OCI-LY7 (cell line): ENCODE data around the gene LRRC23. TPM values are rescaled to one million over a fixed set of nuclear protein-coding genes. Genes with fewer than 3 reads are reported as not detected.

Experiments
- BruUV-seq: library from RNA; stranded (reverse); fragments of 400-500 nt; replicated peaks from 2 replicates; lab custom pipeline; 2021; lab: Mats Ljungman, UMichigan
- CTCF ChIA-PET: fragments of 300-600 bp; sonication (Branson Sonifier 250); formaldehyde crosslinking; loops from one replicate; lab custom pipeline; 2022; ENCODE audit warnings: antibody characterized with exemption; ENCODE audit not compliant: unreplicated experiment; lab: Charles Lee
- POLR2A ChIA-PET: fragments of 300-600 bp; sonication (Branson Sonifier 250); formaldehyde crosslinking; loops from one replicate; lab custom pipeline; 2022; ENCODE audit warnings: antibody characterized with exemption; lab: Charles Lee
- DNase-seq: peaks from one replicate; pipeline ENCODE4 v3.0.0-alpha.2; 2015; ENCODE audit warnings: low spot score
- H2AFZ ChIP-seq: fragments of 200-600 bp; sonication (generic), shearing (Covaris generic); 2 replicates; pipeline ENCODE4 v1.6.1; 2014; ENCODE audit warnings: mild to moderate bottlenecking, antibody characterized with exemption, low read length, moderate library complexity
- H3K27ac ChIP-seq: fragments of 200-600 bp; sonication (generic); 2 replicates; pipeline ENCODE4 v1.5.1; 2014; ENCODE audit warnings: mixed run types, low read depth, mild to moderate bottlenecking, moderate library complexity, low read length, inconsistent platforms; ENCODE audit not compliant: poor library complexity, severe bottlenecking
- H3K36me3 ChIP-seq: fragments of 200-600 bp; sonication (generic); 2 replicates; pipeline ENCODE4 v1.6.1; 2014; ENCODE audit warnings: mild to moderate bottlenecking, antibody characterized with exemption, low read length, moderate library complexity, mixed read lengths; ENCODE audit not compliant: insufficient read depth
- H3K4me1 ChIP-seq: fragments of 200-600 bp; sonication (generic); 2 replicates; pipeline ENCODE4 v1.5.1; 2014; ENCODE audit warnings: mild to moderate bottlenecking, low read length; ENCODE audit not compliant: insufficient read depth, poor library complexity, severe bottlenecking
- H3K4me2 ChIP-seq: fragments of 200-600 bp; sonication (generic); 2 replicates; pipeline ENCODE4 v1.6.1; 2014; ENCODE audit warnings: mild to moderate bottlenecking, low read length
- H3K4me3 ChIP-seq: fragments of 200-600 bp; sonication (generic); 2 replicates; pipeline ENCODE4 v1.5.1; 2014; ENCODE audit warnings: mild to moderate bottlenecking, low read depth, low read length; ENCODE audit not compliant: poor library complexity, severe bottlenecking
- H3K79me2 ChIP-seq: fragments of 200-600 bp; sonication (generic); 2 replicates; pipeline ENCODE4 v1.6.1; 2016; ENCODE audit warnings: low read depth, mild to moderate bottlenecking, low read length, moderate library complexity, mixed read lengths; ENCODE audit not compliant: insufficient read depth
- H3K9me2 ChIP-seq: fragments of 200-600 bp; sonication (generic); 2 replicates; pipeline ENCODE4 v1.6.1; 2016; ENCODE audit warnings: mild to moderate bottlenecking, low read length, mixed read lengths; ENCODE audit not compliant: insufficient read depth
- H3K9me3 ChIP-seq: fragments of 200-600 bp; sonication (generic); 2 replicates; pipeline ENCODE4 v1.6.1; 2014; ENCODE audit warnings: mild to moderate bottlenecking, mixed run types, low read length, mixed read lengths
- H4K20me1 ChIP-seq: fragments of 200-600 bp; sonication (generic); 2 replicates; pipeline ENCODE4 v1.6.1; 2014; ENCODE audit warnings: mild to moderate bottlenecking, antibody characterized with exemption, low read length, moderate library complexity, mixed read lengths; ENCODE audit not compliant: insufficient read depth
- EZH2phosphoT487 ChIP-seq: fragments of 200-600 bp; sonication (generic); IDR thresholded peaks from 2 replicates; pipeline ENCODE4 v1.6.1; 2018; ENCODE audit warnings: low read depth, borderline replicate concordance, mild to moderate bottlenecking, mixed run types, antibody characterized with exemption, low read length, moderate library complexity, mixed read lengths
- intact Hi-C: fragments of 100-400 bp; cut with micrococcal nuclease; formaldehyde crosslinking; loops from one replicate; pipeline ENCODE4 v1.10.0; 2022; ENCODE audit not compliant: unreplicated experiment
- total RNA-seq, 2 experiments: library from RNA; depleted of rRNA in 1 of 2; stranded (reverse); fragments of >200 nt in 1 of 2; shearing (Covaris generic) in 1 of 2; gene quantifications; 2 replicates each; pipeline ENCODE4 v1.2.3, GENCODE V29; 2014 to 2022
- TF ChIP-seq, protein P1 (sequence below): fragments of 200-600 bp; sonication (generic); conservative IDR thresholded peaks from 2 replicates; pipeline ENCODE4 v1.5.1; 2014; ENCODE audit warnings: mild to moderate bottlenecking, antibody characterized with exemption, low read length, moderate library complexity, mixed read lengths

The LRRC23 gene
- total RNA-seq, 2 experiments from 2014 or later, result 17.7 to 19.8 TPM

GRCh38 chr12:6938353-6939190 is 34.0 kb downstream of the LRRC23 start:
- Histone ChIP-seq H3K9me3 (no peaks in the 10 kb centered on the region), H3K9me2 (no peaks in the 10 kb centered on the region), H3K4me3 (peak overlapping the region; percentile 60), H2AFZ (peak overlapping the region; percentile 65; the same call in 1 of the 2 replicates), H3K4me1 (peaks cover 21% of the 10 kb centered on the region), H3K36me3 (peaks cover 5% of the 10 kb centered on the region; the same call in 1 of the 2 replicates), H3K79me2 (peaks cover 5% of the 10 kb centered on the region; the same call in 1 of the 2 replicates), H3K4me2 (peak overlapping the region; percentile 71), H3K27ac (peak overlapping the region; percentile 87), H4K20me1 (no peaks in the 10 kb centered on the region)
- no peak for TF ChIP-seq EZH2phosphoT487
- TF ChIP-seq, protein P1, sequence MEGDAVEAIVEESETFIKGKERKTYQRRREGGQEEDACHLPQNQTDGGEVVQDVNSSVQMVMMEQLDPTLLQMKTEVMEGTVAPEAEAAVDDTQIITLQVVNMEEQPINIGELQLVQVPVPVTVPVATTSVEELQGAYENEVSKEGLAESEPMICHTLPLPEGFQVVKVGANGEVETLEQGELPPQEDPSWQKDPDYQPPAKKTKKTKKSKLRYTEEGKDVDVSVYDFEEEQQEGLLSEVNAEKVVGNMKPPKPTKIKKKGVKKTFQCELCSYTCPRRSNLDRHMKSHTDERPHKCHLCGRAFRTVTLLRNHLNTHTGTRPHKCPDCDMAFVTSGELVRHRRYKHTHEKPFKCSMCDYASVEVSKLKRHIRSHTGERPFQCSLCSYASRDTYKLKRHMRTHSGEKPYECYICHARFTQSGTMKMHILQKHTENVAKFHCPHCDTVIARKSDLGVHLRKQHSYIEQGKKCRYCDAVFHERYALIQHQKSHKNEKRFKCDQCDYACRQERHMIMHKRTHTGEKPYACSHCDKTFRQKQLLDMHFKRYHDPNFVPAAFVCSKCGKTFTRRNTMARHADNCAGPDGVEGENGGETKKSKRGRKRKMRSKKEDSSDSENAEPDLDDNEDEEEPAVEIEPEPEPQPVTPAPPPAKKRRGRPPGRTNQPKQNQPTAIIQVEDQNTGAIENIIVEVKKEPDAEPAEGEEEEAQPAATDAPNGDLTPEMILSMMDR, result no peak; the same call in 1 of the 2 replicates
- BruUV-seq, result TSS peak; percentile 76
- POLR2A ChIA-PET, result interaction anchor here (0.5 to 2.3 kb wide), 8 partner anchors 7 to 40 kb away, joined by 3 to 7 read pairs (median 4); no protein-coding TSS in a partner anchor
- intact Hi-C loops, result loop anchor here (5.0 kb wide), 1 partner anchor 34 kb away; the partner anchor contains the start of genes EMG1 and PHB2
- CTCF ChIA-PET, result interaction anchor here (1.3 to 1.4 kb wide), 2 partner anchors 13 to 15 kb away, joined by 3 to 4 read pairs; no protein-coding TSS in a partner anchor
- no peak for DNase-seq

GRCh38 chr12:6939191-6939540 is 34.5 kb downstream of the LRRC23 start:
- Histone ChIP-seq H2AFZ (no peak overlapping the region), H3K4me2 (no peak overlapping the region), H3K4me3 (no peak overlapping the region), H3K9me3 (no peaks in the 10 kb centered on the region), H3K79me2 (peaks cover 5% of the 10 kb centered on the region; the same call in 1 of the 2 replicates), H4K20me1 (no peaks in the 10 kb centered on the region), H3K9me2 (no peaks in the 10 kb centered on the region), H3K36me3 (no peaks in the 10 kb centered on the region; the same call in 1 of the 2 replicates), H3K4me1 (peaks cover 21% of the 10 kb centered on the region), H3K27ac (no peak overlapping the region)
- no TSS peak for BruUV-seq
- intact Hi-C loops, result loop anchor here (5.0 kb wide), 1 partner anchor 33 kb away; the partner anchor contains the start of genes EMG1 and PHB2
- POLR2A ChIA-PET, result interaction anchor here (0.5 to 0.7 kb wide), 2 partner anchors 8 to 20 kb away, joined by 3 to 5 read pairs; no protein-coding TSS in a partner anchor
- CTCF ChIA-PET, result interaction anchor here (1.8 kb wide), 1 partner anchor 12 kb away, joined by 4 read pairs; the partner anchor contains the start of gene PTPN6
- TF ChIP-seq EZH2phosphoT487, result no peak
- TF ChIP-seq, protein P1, result no peak
- DNase-seq, result no peak
